K562 (cell line): Measurements from ENCODE around the gene EFHB. TPM values are rescaled to one million over a fixed set of nuclear protein-coding genes. Genes with fewer than 3 reads are reported as not detected.

Experiments used
- polyA plus RNA-seq, 8 experiments: library from polyadenylated mRNA; depleted of rRNA in 4 of 8; stranded (reverse) in 5 of 8; unstranded in 3 of 8; fragments of >200 nt; fragmentation: Nextera tagmentation in 2 of 8; fragmentation: Illumina TruSeq in 1 of 8; extraction: Ambion mirVana in 2 of 8; extraction: Trizol in 1 of 8; gene quantifications; 2 replicates each; pipeline versions ENCODE4 v1.2.1 to v1.2.3, GENCODE V29; 2011 to 2014; ENCODE audit warnings: inconsistent platforms in 1 of 8, missing spikeins in 1 of 8
- total RNA-seq, 7 experiments: library from RNA; depleted of rRNA in 6 of 7; stranded (reverse); fragments of >200 nt in 6 of 7; fragmentation: Illumina TruSeq in 2 of 7; extraction: Trizol in 2 of 7; gene quantifications; 2 replicates each; pipeline versions ENCODE4 v1.2.1 to v1.2.3, GENCODE V29; 2011 to 2021; ENCODE audit warnings: low replicate concordance in 1 of 7

EFHB gene
- total and polyA plus RNA-seq, 9 of the 15 experiments (the other 6 are each of a cell fraction or from before 2014, with no cell fraction given): 1.5 to 4.0 (median 1.8) TPM

Other genes with a start within 250 kb of the EFHB start
- 35.9 and 49.0 TPM in 2 replicates for gene RAB5A, start 12.9 kb upstream of the EFHB start, total RNA-seq (2014; rRNA removed)
- gene RAB5A, start 12.9 kb upstream of the EFHB start, total RNA-seq (2014; rRNA removed; fragmentation: Illumina TruSeq; extraction: Trizol): 50.5 and 56.9 TPM in 2 replicates
- 60.9 and 64.2 TPM in 2 replicates for gene RAB5A, start 12.9 kb upstream of the EFHB start, total RNA-seq (2015; rRNA removed; fragmentation: Illumina TruSeq; extraction: Trizol)
- 50.0 and 52.7 TPM in 2 replicates for gene RAB5A, start 12.9 kb upstream of the EFHB start, total RNA-seq (2021)
- gene RAB5A, start 12.9 kb upstream of the EFHB start, polyA plus RNA-seq (2011; rRNA removed): 36.7 and 47.2 TPM in 2 replicates
- 52.5 and 58.4 TPM in 2 replicates for gene RAB5A, start 12.9 kb upstream of the EFHB start, polyA plus RNA-seq (2014; fragmentation: Illumina TruSeq; extraction: Trizol)
- 10 to 100 TPM; 28.3 to 31.3 TPM for gene RAB5A, start 12.9 kb upstream of the EFHB start, polyA plus RNA-seq (2014; fragmentation: Nextera tagmentation; extraction: Ambion mirVana)
- gene RAB5A, start 12.9 kb upstream of the EFHB start, polyA plus RNA-seq (2014; rRNA removed): 36.8 and 42.7 TPM in 2 replicates
- gene PP2D1, start 78.0 kb upstream of the EFHB start, total RNA-seq (2014; rRNA removed): not detected in 2 replicates
- gene PP2D1, start 78.0 kb upstream of the EFHB start, total RNA-seq (2014; rRNA removed; fragmentation: Illumina TruSeq; extraction: Trizol): not detected in 2 replicates
- gene PP2D1, start 78.0 kb upstream of the EFHB start, total RNA-seq (2015; rRNA removed; fragmentation: Illumina TruSeq; extraction: Trizol): not detected in 2 replicates
- gene PP2D1, start 78.0 kb upstream of the EFHB start, total RNA-seq (2021): not detected in 2 replicates
- gene PP2D1, start 78.0 kb upstream of the EFHB start, polyA plus RNA-seq (2011; rRNA removed): not detected in 2 replicates
- not detected in 2 replicates for gene PP2D1, start 78.0 kb upstream of the EFHB start, polyA plus RNA-seq (2014; fragmentation: Illumina TruSeq; extraction: Trizol)
- gene PP2D1, start 78.0 kb upstream of the EFHB start, polyA plus RNA-seq (2014; fragmentation: Nextera tagmentation; extraction: Ambion mirVana): under 1 TPM; 0.07 to 0.10 TPM
- not detected in 2 replicates for gene PP2D1, start 78.0 kb upstream of the EFHB start, polyA plus RNA-seq (2014; rRNA removed)
- 9.6 and 10.4 TPM in 2 replicates for gene KAT2B, start 106.2 kb upstream of the EFHB start, total RNA-seq (2014; rRNA removed)
- gene KAT2B, start 106.2 kb upstream of the EFHB start, total RNA-seq (2014; rRNA removed; fragmentation: Illumina TruSeq; extraction: Trizol): 12.6 and 13.5 TPM in 2 replicates
- 11.6 and 12.2 TPM in 2 replicates for gene KAT2B, start 106.2 kb upstream of the EFHB start, total RNA-seq (2015; rRNA removed; fragmentation: Illumina TruSeq; extraction: Trizol)
- gene KAT2B, start 106.2 kb upstream of the EFHB start, total RNA-seq (2021): 12.6 and 13.2 TPM in 2 replicates
- 8.9 and 11.3 TPM in 2 replicates for gene KAT2B, start 106.2 kb upstream of the EFHB start, polyA plus RNA-seq (2011; rRNA removed)
- 11.0 and 14.9 TPM in 2 replicates for gene KAT2B, start 106.2 kb upstream of the EFHB start, polyA plus RNA-seq (2014; fragmentation: Illumina TruSeq; extraction: Trizol)
- gene KAT2B, start 106.2 kb upstream of the EFHB start, polyA plus RNA-seq (2014; fragmentation: Nextera tagmentation; extraction: Ambion mirVana): 1 to 10 TPM; 3.3 to 3.5 TPM
- 10.9 and 13.2 TPM in 2 replicates for gene KAT2B, start 106.2 kb upstream of the EFHB start, polyA plus RNA-seq (2014; rRNA removed)